GM21528 (cell line): Measurements from ENCODE around the gene ACBD6.

Experiments
- ATAC-seq: cut with Tn5 transposase; IDR thresholded peaks from one replicate; pipeline ENCODE4 v1.9.1; 2021; ENCODE audit warnings: mild to moderate bottlenecking, moderate library complexity; ENCODE audit not compliant: unreplicated experiment, low FRiP score

Gene ACBD6

DNA sequence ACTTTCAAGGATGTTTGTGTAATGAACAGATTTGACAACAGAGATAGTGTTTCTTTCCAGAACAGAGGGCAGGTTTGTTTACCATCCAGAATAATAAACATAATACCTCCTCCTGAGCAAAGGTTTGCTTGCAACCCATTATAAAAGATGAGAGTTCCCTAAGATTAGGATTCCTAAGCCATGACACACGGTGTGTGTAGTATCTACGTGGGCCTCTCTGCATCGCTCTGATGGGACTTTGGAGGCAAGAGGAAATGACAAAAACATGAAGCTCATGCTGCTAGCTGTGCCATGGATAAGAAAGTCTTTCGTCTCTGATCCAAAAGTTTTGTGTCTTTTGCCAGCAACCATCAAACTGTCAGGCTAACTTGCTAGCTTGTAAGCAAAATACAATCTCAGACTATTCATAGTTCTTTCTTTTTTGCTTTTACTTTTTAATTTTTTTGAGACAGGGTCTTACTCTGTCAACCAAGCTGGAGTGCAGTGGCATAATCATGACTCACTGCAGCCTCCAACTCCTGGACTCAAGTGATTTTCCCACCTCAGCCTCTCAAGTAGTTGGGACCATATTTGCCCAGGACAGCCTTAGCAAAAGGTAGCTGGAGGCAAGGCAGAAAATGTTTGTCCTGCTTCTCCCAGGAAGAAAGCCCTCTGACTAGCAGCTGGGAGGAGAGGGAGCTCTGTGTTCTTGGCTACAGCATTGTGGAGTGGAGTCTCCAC is 191.2 kb downstream of the ACBD6 start:
- no peak for ATAC-seq

GRCh38 chr1:180310095-180310494 is 192.3 kb downstream of the ACBD6 start:
- no peak for ATAC-seq

- ATAC-seq, result no peak
These were observed 193.0 kb downstream of the ACBD6 start for GRCh38 chr1:180309338-180309737.

DNA sequence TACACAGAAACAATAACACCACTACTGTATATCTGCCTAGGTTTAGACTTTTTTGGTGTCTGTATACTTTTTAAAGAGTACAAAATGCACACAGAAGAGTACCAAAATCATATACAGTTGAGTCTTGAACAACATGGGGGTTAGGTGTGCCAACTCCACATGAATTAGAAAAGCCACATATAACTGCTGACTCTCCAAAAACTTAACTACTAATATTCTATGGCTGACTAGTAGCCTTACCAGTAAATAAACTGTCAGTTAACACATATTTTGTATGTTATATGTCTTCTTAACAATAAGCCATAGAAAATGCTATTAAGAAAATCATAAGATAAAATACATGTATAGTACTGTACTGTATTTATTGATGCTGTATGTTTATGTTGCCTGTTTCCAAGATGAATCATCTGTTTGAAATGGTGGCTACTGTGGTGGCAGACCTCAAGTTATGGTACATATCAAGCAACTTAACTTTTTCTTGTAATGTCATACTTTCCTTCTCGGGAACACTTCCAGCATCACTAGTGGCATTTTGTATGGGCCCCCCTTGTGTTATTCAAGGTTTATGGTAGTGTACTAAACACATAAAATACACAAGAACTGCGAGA is 201.1 kb downstream of the ACBD6 start:
- no peak for ATAC-seq

GRCh38 chr1:180299479-180300221 is 202.7 kb downstream of the ACBD6 start:
- no peak for ATAC-seq

DNA sequence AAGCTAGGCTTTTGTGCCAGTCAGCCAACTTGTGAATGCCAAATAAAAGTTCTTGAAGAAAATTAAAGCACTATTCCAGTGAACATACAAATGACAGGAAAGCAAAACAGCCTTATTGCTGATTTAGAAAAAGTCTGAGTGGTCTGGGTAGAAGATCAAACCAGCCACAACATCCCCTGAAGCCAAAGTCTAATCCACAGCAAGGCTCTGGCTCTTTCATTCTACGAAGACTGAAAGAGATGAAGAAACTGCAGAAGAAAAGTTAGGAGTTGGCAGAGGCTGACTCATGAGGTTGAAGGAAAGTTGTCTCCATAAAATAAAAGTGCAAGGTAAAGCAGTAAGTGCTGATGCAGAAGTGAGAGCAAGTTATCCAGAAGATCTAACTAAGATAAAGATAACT is 206.4 kb downstream of the ACBD6 start:
- ATAC-seq, result no peak

DNA sequence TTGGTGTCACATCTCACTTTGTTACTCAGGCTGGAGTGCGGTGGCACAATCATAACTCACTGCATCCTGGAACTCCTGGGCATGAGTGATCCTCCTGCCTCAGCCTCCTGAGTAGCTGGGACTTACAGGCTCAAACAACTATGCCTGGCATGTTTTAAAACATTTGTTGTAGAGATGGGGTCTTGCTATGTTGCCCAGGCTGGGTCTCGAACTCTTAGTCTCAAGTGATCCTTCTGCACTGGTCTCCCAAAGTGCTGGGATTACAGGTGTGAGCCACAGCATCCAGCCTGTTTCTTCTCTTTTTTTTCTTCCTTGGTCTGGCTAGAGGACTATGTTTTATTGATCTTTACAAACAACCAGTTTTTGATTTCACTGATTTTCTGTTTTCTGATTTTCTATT is 207.7 kb downstream of the ACBD6 start:
- no peak for ATAC-seq

- ATAC-seq, result no peak
These were observed 211.4 kb downstream of the ACBD6 start for GRCh38 chr1:180291004-180291403.

GRCh38 chr1:180290265-180291001 is 211.9 kb downstream of the ACBD6 start:
- no peak for ATAC-seq

GRCh38 chr1:180288940-180289339 is 213.4 kb downstream of the ACBD6 start:
- no peak for ATAC-seq

GRCh38 chr1:180287988-180288705 is 214.2 kb downstream of the ACBD6 start:
- no peak for ATAC-seq

- ATAC-seq, result no peak
These were observed 216.0 kb downstream of the ACBD6 start for GRCh38 chr1:180286417-180286816.

DNA sequence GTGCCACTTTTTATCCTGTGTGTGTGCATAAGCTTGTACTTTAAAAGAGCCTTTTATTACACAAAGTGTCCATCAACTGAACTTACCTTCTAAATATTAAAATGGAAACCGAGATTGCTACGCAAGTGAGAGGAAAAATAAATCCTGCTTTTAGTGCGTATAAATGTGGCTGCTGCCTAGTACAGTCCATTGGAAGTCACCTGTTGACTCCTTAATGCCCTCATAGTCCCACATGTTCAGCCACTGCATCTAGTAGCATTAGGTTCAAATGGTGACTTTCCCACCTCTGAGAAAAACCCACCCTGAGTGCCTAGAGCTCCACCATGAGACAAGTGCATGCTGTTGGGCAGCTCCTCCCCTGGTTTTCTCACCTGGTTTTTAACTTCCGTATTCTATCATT is 219.3 kb downstream of the ACBD6 start:
- ATAC-seq, result no peak

DNA sequence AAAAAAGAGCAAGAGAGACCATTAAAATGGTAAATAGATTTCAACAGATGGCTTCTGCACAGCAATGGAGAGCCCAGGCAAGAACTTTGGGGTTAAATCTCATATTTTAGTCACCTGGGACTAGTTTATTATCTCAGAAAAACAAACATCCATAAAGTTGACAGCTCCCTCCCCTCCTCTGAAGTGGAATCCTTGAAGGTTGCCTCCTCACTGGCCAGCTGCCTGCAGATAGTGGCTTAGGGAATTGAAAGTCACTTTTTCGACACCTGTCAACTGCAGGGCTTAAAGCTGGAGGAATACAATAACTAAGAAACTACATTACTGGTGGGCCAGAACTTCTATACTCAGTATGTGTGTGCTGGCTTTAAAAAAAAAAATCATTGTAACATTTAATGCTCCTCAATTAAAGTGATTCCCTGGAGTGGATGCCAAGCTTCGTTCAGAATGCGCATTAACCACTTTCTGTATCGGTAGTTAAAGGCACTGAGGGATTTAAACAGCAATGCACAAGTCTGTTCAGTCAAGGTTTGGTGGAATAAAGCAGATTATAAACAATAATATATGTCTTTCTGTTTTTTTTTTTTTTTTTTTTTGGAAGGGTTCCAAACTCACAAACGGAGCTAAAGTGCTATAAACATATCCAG is 219.9 kb downstream of the ACBD6 start:
- ATAC-seq, result no peak

GRCh38 chr1:180281490-180281889 is 220.9 kb downstream of the ACBD6 start:
- no peak for ATAC-seq

- ATAC-seq, result no peak
These were observed 221.8 kb downstream of the ACBD6 start for GRCh38 chr1:180280617-180281016.

DNA sequence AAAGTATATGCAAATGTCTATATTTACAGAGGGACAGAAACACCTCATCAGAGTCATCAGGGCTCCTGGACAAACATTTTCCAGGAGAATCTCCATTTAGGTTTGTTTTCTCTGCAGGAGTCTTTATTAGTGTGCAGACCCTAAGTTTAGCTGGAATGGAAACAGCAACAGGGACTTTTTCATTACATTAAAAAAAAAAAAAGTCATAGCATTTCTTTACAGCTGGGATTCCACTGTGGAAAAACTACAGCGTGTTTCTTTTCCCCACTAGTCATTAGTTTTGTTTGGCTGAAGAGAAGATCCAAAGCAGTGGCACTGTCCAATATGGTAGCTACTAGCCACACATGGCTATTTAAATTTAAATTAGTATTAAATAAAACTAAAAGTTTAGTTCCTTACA is 222.7 kb downstream of the ACBD6 start:
- ATAC-seq, result no peak

DNA sequence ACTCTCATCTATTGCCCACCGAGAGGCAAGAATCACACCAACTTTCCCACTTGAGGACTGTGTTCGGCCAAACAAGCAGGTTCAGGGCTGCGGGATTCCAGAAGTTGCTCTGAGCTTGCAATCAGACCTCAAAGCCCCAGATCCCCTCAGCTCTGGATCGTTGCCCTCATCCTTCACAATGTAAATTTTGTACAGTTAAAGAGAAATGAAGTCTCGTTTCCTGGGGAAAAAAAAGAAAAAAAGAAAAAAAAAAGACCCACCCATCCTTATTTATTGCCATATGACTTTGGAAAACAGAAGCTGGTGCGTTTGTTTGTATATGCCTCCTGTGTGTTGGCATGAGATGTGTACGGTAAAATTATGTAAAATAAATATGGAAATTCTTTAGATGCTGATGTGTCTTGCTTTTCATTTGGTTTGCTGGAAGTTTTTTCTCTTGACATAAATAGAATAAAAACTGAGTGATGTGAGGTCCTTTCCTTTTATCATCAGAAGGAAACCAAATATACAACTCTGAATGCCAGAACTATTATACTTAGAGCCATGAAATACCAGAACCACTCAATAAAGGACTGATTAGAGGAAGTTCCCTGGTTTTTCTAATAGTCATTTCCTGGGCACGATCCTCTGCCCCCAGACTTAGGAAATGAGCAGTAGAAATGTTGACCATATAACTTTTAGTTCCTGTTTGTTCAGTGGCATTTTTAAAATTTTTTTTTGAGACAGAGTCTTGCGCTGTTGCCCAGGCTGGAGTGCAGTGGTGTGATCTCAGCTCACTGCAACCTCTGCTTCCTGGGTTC is 223.6 kb downstream of the ACBD6 start:
- no peak for ATAC-seq

DNA sequence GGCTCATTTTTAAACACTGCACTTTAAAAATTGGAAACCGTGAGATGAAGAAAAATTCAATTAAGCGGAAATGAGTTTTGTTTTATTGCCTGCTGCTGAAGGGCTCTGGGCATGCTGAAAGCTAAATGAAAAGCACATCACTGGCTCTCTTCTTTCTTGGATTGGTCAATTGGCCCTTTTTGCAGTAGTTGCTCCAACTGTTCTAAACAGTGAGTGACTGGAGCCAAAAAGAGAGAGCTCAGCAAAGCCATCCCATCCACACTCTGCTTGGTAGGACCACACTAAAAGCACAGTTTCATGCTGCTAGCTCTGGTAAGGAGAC is 224.2 kb downstream of the ACBD6 start:
- no peak for ATAC-seq
